SK-N-SH treated with all-trans-retinoic acid at 6 μM for 48 hours (cell line): ENCODE data around the gene PPM1H.

Source experiments
- ATAC-seq: fragments of 200-7000 bp; cut with Tn5 transposase; 3 replicates; pipeline ENCODE4 v1.9.1; 2020; ENCODE audit warnings: mild to moderate bottlenecking, moderate library complexity
- ARNTL ChIP-seq: fragments of 450-650 bp; formaldehyde crosslinking; IDR thresholded peaks from 2 replicates; pipeline ENCODE4 v1.5.0; 2020; ENCODE audit warnings: low read depth, mild to moderate bottlenecking, moderate library complexity, borderline replicate concordance
- CSDC2 ChIP-seq: fragments of 250-450 bp; sonication (Bioruptor Pico); IDR thresholded peaks from 2 replicates; pipeline ENCODE4 v1.5.0; 2020; ENCODE audit warnings: mild to moderate bottlenecking, moderate library complexity
- ESRRG ChIP-seq: fragments of 250-450 bp; sonication (Bioruptor Pico); IDR thresholded peaks from 2 replicates; pipeline ENCODE4 v1.6.1; 2021; ENCODE audit warnings: mild to moderate bottlenecking
- OSR1 ChIP-seq: fragments of 250-450 bp; sonication (Bioruptor Pico); IDR thresholded peaks from 2 replicates; pipeline ENCODE4 v1.8.0; 2022; ENCODE audit warnings: moderate library complexity, mild to moderate bottlenecking, inconsistent platforms
- TCF4 ChIP-seq: fragments of 250-450 bp; sonication (Bioruptor Pico); IDR thresholded peaks from 2 replicates; pipeline ENCODE4 v1.8.0; 2021; ENCODE audit warnings: mild to moderate bottlenecking, moderate library complexity, borderline replicate concordance
- TOX ChIP-seq: fragments of 250-450 bp; sonication (Bioruptor Pico); IDR thresholded peaks from 2 replicates; pipeline ENCODE4 v1.8.0; 2021; ENCODE audit warnings: mild to moderate bottlenecking, moderate library complexity, borderline replicate concordance
- ZC3H10 ChIP-seq: fragments of 250-450 bp; sonication (Bioruptor Pico); IDR thresholded peaks from 2 replicates; pipeline ENCODE4 v1.5.1; 2021; ENCODE audit warnings: mild to moderate bottlenecking, moderate library complexity
- ZFP3 ChIP-seq: fragments of 250-450 bp; sonication (Bioruptor Pico); IDR thresholded peaks from 2 replicates; pipeline ENCODE4 v1.5.0; 2020; ENCODE audit warnings: mild to moderate bottlenecking, moderate library complexity
- ZFP30 ChIP-seq: fragments of 450-650 bp; formaldehyde crosslinking; IDR thresholded peaks from 2 replicates; pipeline ENCODE4 v1.5.0; 2022; ENCODE audit warnings: mild to moderate bottlenecking, moderate library complexity
- ZNF565 ChIP-seq: fragments of 450-650 bp; formaldehyde crosslinking; conservative IDR thresholded peaks from 2 replicates; pipeline ENCODE4 v1.5.0; 2020; ENCODE audit warnings: low read depth, mild to moderate bottlenecking, moderate library complexity
- ZNF70 ChIP-seq: fragments of 450-650 bp; formaldehyde crosslinking; IDR thresholded peaks from 2 replicates; pipeline ENCODE4 v1.5.0; 2020; ENCODE audit warnings: mild to moderate bottlenecking, moderate library complexity
- ZNF8 ChIP-seq: fragments of 450-650 bp; formaldehyde crosslinking; IDR thresholded peaks from 2 replicates; pipeline ENCODE4 v1.5.0; 2020; ENCODE audit warnings: mild to moderate bottlenecking, moderate library complexity
- TF ChIP-seq, protein P1 (sequence below): fragments of 250-450 bp; sonication (Bioruptor Pico); IDR thresholded peaks from 2 replicates; pipeline ENCODE4 v1.5.1; 2020; ENCODE audit warnings: low read depth, mild to moderate bottlenecking, moderate library complexity
- TF ChIP-seq, protein P2 (sequence below): fragments of 250-450 bp; sonication (Bioruptor Pico); IDR thresholded peaks from 2 replicates; pipeline ENCODE4 v1.8.0; 2021; ENCODE audit warnings: low read depth, mild to moderate bottlenecking, moderate library complexity, borderline replicate concordance
- TF ChIP-seq, protein P3 (sequence below): fragments of 250-450 bp; sonication (Bioruptor Pico); IDR thresholded peaks from 2 replicates; pipeline ENCODE4 v1.5.0; 2020; ENCODE audit warnings: mild to moderate bottlenecking, moderate library complexity
- TF ChIP-seq, protein P4 (sequence below): fragments of 250-450 bp; sonication (Bioruptor Pico); IDR thresholded peaks from 2 replicates; pipeline ENCODE4 v1.5.1; 2021; ENCODE audit warnings: mild to moderate bottlenecking, moderate library complexity
- TF ChIP-seq, protein P5 (sequence below): fragments of 250-450 bp; sonication (Bioruptor Pico); IDR thresholded peaks from 2 replicates; pipeline ENCODE4 v1.8.0; 2020; ENCODE audit warnings: mild to moderate bottlenecking, moderate library complexity, borderline replicate concordance

The PPM1H gene

DNA sequence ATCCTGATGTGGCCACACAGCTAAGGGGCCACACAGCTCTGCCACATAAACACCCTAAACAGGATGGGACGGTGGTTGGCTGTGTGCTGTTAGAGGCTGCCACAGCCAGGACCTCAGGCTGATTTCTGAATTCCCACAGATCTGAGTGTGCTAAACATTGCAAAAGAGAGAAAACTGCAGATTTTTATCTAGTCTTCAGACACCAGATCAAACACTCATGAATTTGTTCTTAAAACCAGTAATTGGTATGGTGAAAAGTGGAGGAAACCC lies 277.7 kb downstream of the PPM1H start:
- no peak for TF ChIP-seq TCF4 (CRISPR knock-in tag)
- no peak for TF ChIP-seq ZFP30
- TF ChIP-seq CSDC2 (CRISPR knock-in tag), result no peak
- TF ChIP-seq, protein P1, sequence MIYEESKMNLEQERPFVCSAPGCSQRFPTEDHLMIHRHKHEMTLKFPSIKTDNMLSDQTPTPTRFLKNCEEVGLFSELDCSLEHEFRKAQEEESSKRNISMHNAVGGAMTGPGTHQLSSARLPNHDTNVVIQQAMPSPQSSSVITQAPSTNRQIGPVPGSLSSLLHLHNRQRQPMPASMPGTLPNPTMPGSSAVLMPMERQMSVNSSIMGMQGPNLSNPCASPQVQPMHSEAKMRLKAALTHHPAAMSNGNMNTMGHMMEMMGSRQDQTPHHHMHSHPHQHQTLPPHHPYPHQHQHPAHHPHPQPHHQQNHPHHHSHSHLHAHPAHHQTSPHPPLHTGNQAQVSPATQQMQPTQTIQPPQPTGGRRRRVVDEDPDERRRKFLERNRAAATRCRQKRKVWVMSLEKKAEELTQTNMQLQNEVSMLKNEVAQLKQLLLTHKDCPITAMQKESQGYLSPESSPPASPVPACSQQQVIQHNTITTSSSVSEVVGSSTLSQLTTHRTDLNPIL, result no peak
- no peak for TF ChIP-seq OSR1 (CRISPR knock-in tag)
- TF ChIP-seq, all 23 proteins: peak for 0
- ATAC-seq, result no peak

DNA sequence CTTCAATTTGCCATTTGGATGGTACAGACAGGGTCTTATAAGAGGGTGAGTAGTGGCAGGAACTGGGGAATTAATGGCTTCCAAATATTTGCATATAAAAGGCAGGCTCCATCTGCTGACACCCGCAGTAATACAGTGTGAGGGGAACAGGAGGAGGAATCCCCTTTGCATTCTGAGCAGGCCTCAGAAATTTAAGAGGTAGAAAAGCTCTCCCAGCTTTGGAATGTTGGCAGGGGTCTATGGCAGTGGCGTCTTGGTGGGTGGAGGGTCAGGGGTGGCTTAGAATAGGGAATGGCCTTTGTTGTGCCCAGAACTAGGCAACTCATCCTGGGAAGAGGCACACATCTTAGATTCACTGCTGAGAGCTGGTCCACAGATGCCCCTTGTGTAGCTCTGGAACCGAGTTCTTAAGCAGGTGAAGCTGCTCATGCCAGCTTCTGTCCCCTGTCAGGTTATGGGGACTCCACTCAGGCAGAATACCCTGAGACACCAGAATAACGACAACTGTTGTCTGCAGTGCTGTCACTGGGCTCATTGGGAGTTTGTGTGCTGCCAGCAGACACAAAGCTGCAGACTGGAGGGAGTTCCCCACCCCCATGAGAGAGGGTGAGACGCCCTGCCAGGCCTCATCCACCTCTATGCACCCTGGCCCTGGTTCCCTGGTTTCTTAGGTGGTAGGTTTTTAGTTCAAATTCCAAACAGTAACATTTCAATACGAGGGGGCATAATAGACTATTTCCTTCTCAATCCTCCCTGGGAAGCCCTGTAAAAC lies 278.2 kb downstream of the PPM1H start:
- ATAC-seq, result no peak
- TF ChIP-seq TOX (CRISPR knock-in tag), result no peak
- TF ChIP-seq ARNTL (CRISPR knock-in tag), result no peak
- no peak for TF ChIP-seq ZFP3

DNA sequence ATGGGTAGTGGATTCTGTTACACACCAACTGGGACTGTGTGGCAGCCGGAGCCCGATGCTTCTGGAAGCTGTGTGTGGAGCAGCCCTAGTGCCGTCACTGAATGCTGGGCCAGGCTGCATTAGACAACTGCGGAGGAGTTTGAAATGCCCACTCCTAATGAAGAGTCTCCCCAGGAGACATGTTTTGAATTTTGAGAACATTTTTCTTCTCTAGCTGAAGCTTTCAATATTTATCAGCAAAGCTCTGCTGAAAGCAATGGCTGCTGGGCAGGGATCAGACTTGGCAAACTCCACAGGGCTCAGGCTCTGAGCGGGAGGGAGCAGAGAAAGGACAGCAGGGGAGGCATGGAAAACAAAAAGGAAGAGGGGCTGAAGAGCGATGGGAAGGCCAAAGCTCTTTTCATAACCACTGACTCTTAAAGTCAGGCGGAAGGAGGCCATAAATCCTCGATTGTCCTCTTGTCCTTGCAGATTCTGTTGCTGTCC lies 279.2 kb downstream of the PPM1H start:
- no peak for ATAC-seq
- TF ChIP-seq, protein P2, sequence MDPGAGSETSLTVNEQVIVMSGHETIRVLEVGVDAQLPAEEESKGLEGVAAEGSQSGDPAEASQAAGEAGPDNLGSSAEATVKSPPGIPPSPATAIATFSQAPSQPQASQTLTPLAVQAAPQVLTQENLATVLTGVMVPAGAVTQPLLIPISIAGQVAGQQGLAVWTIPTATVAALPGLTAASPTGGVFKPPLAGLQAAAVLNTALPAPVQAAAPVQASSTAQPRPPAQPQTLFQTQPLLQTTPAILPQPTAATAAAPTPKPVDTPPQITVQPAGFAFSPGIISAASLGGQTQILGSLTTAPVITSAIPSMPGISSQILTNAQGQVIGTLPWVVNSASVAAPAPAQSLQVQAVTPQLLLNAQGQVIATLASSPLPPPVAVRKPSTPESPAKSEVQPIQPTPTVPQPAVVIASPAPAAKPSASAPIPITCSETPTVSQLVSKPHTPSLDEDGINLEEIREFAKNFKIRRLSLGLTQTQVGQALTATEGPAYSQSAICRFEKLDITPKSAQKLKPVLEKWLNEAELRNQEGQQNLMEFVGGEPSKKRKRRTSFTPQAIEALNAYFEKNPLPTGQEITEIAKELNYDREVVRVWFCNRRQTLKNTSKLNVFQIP (CRISPR knock-in tag), result no peak
- TF ChIP-seq, protein P3, sequence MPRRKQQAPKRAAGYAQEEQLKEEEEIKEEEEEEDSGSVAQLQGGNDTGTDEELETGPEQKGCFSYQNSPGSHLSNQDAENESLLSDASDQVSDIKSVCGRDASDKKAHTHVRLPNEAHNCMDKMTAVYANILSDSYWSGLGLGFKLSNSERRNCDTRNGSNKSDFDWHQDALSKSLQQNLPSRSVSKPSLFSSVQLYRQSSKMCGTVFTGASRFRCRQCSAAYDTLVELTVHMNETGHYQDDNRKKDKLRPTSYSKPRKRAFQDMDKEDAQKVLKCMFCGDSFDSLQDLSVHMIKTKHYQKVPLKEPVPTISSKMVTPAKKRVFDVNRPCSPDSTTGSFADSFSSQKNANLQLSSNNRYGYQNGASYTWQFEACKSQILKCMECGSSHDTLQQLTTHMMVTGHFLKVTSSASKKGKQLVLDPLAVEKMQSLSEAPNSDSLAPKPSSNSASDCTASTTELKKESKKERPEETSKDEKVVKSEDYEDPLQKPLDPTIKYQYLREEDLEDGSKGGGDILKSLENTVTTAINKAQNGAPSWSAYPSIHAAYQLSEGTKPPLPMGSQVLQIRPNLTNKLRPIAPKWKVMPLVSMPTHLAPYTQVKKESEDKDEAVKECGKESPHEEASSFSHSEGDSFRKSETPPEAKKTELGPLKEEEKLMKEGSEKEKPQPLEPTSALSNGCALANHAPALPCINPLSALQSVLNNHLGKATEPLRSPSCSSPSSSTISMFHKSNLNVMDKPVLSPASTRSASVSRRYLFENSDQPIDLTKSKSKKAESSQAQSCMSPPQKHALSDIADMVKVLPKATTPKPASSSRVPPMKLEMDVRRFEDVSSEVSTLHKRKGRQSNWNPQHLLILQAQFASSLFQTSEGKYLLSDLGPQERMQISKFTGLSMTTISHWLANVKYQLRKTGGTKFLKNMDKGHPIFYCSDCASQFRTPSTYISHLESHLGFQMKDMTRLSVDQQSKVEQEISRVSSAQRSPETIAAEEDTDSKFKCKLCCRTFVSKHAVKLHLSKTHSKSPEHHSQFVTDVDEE, result no peak
- TF ChIP-seq ZFP3, result no peak
- TF ChIP-seq, protein P4, sequence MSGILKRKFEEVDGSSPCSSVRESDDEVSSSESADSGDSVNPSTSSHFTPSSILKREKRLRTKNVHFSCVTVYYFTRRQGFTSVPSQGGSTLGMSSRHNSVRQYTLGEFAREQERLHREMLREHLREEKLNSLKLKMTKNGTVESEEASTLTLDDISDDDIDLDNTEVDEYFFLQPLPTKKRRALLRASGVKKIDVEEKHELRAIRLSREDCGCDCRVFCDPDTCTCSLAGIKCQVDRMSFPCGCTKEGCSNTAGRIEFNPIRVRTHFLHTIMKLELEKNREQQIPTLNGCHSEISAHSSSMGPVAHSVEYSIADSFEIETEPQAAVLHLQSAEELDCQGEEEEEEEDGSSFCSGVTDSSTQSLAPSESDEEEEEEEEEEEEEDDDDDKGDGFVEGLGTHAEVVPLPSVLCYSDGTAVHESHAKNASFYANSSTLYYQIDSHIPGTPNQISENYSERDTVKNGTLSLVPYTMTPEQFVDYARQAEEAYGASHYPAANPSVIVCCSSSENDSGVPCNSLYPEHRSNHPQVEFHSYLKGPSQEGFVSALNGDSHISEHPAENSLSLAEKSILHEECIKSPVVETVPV, result no peak
- TF ChIP-seq ZNF8 (CRISPR knock-in tag), result no peak
- TF ChIP-seq, protein P5, sequence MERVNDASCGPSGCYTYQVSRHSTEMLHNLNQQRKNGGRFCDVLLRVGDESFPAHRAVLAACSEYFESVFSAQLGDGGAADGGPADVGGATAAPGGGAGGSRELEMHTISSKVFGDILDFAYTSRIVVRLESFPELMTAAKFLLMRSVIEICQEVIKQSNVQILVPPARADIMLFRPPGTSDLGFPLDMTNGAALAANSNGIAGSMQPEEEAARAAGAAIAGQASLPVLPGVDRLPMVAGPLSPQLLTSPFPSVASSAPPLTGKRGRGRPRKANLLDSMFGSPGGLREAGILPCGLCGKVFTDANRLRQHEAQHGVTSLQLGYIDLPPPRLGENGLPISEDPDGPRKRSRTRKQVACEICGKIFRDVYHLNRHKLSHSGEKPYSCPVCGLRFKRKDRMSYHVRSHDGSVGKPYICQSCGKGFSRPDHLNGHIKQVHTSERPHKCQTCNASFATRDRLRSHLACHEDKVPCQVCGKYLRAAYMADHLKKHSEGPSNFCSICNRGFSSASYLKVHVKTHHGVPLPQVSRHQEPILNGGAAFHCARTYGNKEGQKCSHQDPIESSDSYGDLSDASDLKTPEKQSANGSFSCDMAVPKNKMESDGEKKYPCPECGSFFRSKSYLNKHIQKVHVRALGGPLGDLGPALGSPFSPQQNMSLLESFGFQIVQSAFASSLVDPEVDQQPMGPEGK (CRISPR knock-in tag), result no peak
- no peak for TF ChIP-seq TCF4 (CRISPR knock-in tag)
- TF ChIP-seq ZNF70, result no peak
- TF ChIP-seq ZC3H10 (CRISPR knock-in tag), result no peak
- TF ChIP-seq TOX (CRISPR knock-in tag), result no peak
- no peak for TF ChIP-seq ZNF565 (CRISPR knock-in tag)
- TF ChIP-seq, protein P1, result no peak
- TF ChIP-seq ESRRG (CRISPR knock-in tag), result no peak
